Upper lobe of right lung (tissue), 1 donor: ENCODE measurements around the gene FGD1. TPM values are rescaled to one million over a fixed set of nuclear protein-coding genes. Genes with fewer than 3 reads are reported as not detected.

Experiments used
- ATAC-seq: fragments of 200-7000 bp; cut with Tn5 transposase; one replicate; pipeline ENCODE4 v1.9.1; 2020; ENCODE audit warnings: mild to moderate bottlenecking, moderate library complexity
- DNase-seq: peaks from one replicate; pipeline ENCODE4 v3.0.0-alpha.2; 2020
- H3K27ac ChIP-seq: fragments of 200-600 bp; one replicate; pipeline ENCODE4 v1.8.0; 2022
- H3K27me3 ChIP-seq: fragments of 200-600 bp; one replicate; pipeline ENCODE4 v1.8.0; 2022; ENCODE audit warnings: mild to moderate bottlenecking
- H3K36me3 ChIP-seq: fragments of 200-600 bp; one replicate; pipeline ENCODE4 v1.8.0; 2022
- H3K4me1 ChIP-seq: fragments of 200-600 bp; one replicate; pipeline ENCODE4 v1.8.0; 2022
- H3K4me3 ChIP-seq: fragments of 200-600 bp; one replicate; pipeline ENCODE4 v1.8.0; 2022; ENCODE audit warnings: mild to moderate bottlenecking
- H3K9me3 ChIP-seq: fragments of 200-600 bp; one replicate; pipeline ENCODE4 v1.8.0; 2022
- CTCF ChIP-seq: fragments of 200-600 bp; IDR thresholded peaks from one replicate; pipeline ENCODE4 v1.8.0; 2022; ENCODE audit warnings: antibody characterized with exemption
- intact Hi-C: fragments of 100-400 bp; cut with DNase I; formaldehyde crosslinking; loops from one replicate; pipeline ENCODE4 v1.11.0; 2022
- total RNA-seq: library from RNA; stranded (reverse); fragmentation: NEBNext Ultra II Directional; extraction: Animal tissue kit (Norgen Biotek cat#: 25700); gene quantifications from one replicate; pipeline ENCODE4 v1.2.1, GENCODE V29; 2021
- donor health status: DM: no; HTN: yes; CAD: no; lungs with severe emphysema.

The FGD1 gene
- total RNA-seq, 1 donor from 2014 or later = 3.7 TPM

GRCh38 chrX:54529151-54529550 lies 33.1 kb upstream of the FGD1 start:
- Histone ChIP-seq H3K27me3 (no peaks in the 10 kb centered on the region), H3K4me1 (no peaks in the 10 kb centered on the region), H3K9me3 (no peaks in the 10 kb centered on the region), H3K27ac (peak overlapping the region; percentile 87), H3K4me3 (peak overlapping the region; percentile 70), H3K36me3 (no peaks in the 10 kb centered on the region)
- ATAC-seq = no peak
- intact Hi-C loops = no loop called here
- no peak for TF ChIP-seq CTCF
- no peak for DNase-seq

- H3K4me1 ChIP-seq = no peaks in the 10 kb centered on the region
- DNase-seq = no peak
- no peak for ATAC-seq
- intact Hi-C loops = no loop called here
- H3K27me3 ChIP-seq = no peaks in the 10 kb centered on the region
- no peaks in the 10 kb centered on the region for H3K36me3 ChIP-seq
- H3K4me3 ChIP-seq = no peak overlapping the region
- no peak for TF ChIP-seq CTCF
- no peaks in the 10 kb centered on the region for H3K9me3 ChIP-seq
- H3K27ac ChIP-seq = no peak overlapping the region
Measured at GRCh38 chrX:54509400-54509799, 13.4 kb upstream of the FGD1 start.

- H3K36me3 ChIP-seq = no peaks in the 10 kb centered on the region
- ATAC-seq (no peak), DNase-seq (no peak)
- no peak for TF ChIP-seq CTCF
- intact Hi-C loops = no loop called here
- H3K27me3 ChIP-seq = no peaks in the 10 kb centered on the region
- no peak overlapping the region for H3K27ac ChIP-seq
- no peaks in the 10 kb centered on the region for H3K4me1 ChIP-seq
- H3K9me3 ChIP-seq = no peaks in the 10 kb centered on the region
- H3K4me3 ChIP-seq = no peak overlapping the region
Measured at GRCh38 chrX:54496936-54497335, 902 bp upstream of the FGD1 start.

GRCh38 chrX:54496517-54496852 lies 451 bp upstream of the FGD1 start:
- Histone ChIP-seq H3K4me3 (peak overlapping the region; percentile 56), H3K9me3 (no peaks in the 10 kb centered on the region), H3K27ac (no peak overlapping the region), H3K27me3 (no peaks in the 10 kb centered on the region), H3K4me1 (no peaks in the 10 kb centered on the region), H3K36me3 (no peaks in the 10 kb centered on the region)
- ATAC-seq (no peak), DNase-seq (no peak)
- intact Hi-C loops = no loop called here
- TF ChIP-seq CTCF = no peak

- Histone ChIP-seq H3K9me3 (no peaks in the 10 kb centered on the region), H3K4me1 (no peaks in the 10 kb centered on the region), H3K4me3 (peak overlapping the region; percentile 56), H3K36me3 (no peaks in the 10 kb centered on the region), H3K27ac (peak overlapping the region; percentile 51), H3K27me3 (no peaks in the 10 kb centered on the region)
- intact Hi-C loops = no loop called here
- DNase-seq (peak; percentile 63), ATAC-seq (peak; percentile 46)
- TF ChIP-seq CTCF = no peak
Measured at GRCh38 chrX:54494989-54495813, 833 bp downstream of the FGD1 start.
